ENCODE measurements around the gene RYR3. TPM values are rescaled to one million over a fixed set of nuclear protein-coding genes. Genes with fewer than 3 reads are reported as not detected.

Gene RYR3
- total RNA-seq, 1 experiment from 2014 or later, result 0.66 TPM

DNA sequence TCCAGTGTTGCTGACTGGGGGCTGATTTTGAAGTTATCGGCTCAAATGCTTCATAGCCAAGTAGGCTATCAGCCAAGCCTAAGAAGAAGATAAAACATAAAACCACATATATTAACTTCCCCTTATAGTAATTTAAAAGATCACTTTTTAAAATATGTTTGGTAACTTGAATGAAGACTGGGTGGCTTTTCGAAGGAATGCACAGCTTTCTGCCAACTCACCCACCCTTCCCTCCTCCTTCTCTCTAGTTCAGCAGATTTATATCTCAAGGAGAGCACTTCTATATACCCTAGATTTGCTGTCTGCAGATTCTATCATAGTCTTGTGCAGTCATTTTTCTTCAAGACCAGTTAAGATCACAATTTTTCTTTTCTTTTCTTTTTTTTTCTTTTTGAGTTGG lies 468.1 kb downstream of the RYR3 start:
- H3K36me3 ChIP-seq (ENCODE audit: control insufficient read depth, insufficient read depth, low read length), result no peaks in the 10 kb centered on the region
- intact Hi-C loops (cut with micrococcal nuclease; ENCODE audit: unreplicated experiment), result no loop called here
- ChIA-PET POLR2A (no interaction called here), CTCF (no interaction called here)
- H3K4me3 ChIP-seq (ENCODE audit: low read depth, low read length), result no peak overlapping the region
- no peak for DNase-seq
- BruUV-seq (replicated peaks), result no TSS peak
- TF ChIP-seq, protein P1, sequence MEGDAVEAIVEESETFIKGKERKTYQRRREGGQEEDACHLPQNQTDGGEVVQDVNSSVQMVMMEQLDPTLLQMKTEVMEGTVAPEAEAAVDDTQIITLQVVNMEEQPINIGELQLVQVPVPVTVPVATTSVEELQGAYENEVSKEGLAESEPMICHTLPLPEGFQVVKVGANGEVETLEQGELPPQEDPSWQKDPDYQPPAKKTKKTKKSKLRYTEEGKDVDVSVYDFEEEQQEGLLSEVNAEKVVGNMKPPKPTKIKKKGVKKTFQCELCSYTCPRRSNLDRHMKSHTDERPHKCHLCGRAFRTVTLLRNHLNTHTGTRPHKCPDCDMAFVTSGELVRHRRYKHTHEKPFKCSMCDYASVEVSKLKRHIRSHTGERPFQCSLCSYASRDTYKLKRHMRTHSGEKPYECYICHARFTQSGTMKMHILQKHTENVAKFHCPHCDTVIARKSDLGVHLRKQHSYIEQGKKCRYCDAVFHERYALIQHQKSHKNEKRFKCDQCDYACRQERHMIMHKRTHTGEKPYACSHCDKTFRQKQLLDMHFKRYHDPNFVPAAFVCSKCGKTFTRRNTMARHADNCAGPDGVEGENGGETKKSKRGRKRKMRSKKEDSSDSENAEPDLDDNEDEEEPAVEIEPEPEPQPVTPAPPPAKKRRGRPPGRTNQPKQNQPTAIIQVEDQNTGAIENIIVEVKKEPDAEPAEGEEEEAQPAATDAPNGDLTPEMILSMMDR (IDR thresholded peaks at IDR 0.05; ENCODE audit: insufficient read depth in 1 of 2, low read depth in 1 of 2, low read length in 1 of 2, severe bottlenecking in 1 of 2, unreplicated experiment in 1 of 2), result no peak
- Mint-ChIP-seq H3K4me1 (ENCODE audit: low read depth, unreplicated experiment) (peaks cover 6% of the 10 kb centered on the region), H3K27me3 (ENCODE audit: insufficient read depth, unreplicated experiment) (peaks cover 24% of the 10 kb centered on the region), H3K36me3 (ENCODE audit: insufficient read depth, unreplicated experiment) (no peaks in the 10 kb centered on the region), H3K4me3 (ENCODE audit: unreplicated experiment) (no peak overlapping the region), H3K27ac (ENCODE audit: unreplicated experiment) (no peak overlapping the region), H3K9me3 (ENCODE audit: unreplicated experiment) (no peaks in the 10 kb centered on the region)
- H3K27me3 ChIP-seq (replicated peaks; ENCODE audit: control insufficient read depth, insufficient read depth, low read length), result 0 out of 2 replicates have a peak, but pooled peaks cover under 1% of the 10 kb centered on the region
- no peaks in the 10 kb centered on the region for H3K9me3 ChIP-seq
- H3K4me1 ChIP-seq, result no peaks in the 10 kb centered on the region

DNA sequence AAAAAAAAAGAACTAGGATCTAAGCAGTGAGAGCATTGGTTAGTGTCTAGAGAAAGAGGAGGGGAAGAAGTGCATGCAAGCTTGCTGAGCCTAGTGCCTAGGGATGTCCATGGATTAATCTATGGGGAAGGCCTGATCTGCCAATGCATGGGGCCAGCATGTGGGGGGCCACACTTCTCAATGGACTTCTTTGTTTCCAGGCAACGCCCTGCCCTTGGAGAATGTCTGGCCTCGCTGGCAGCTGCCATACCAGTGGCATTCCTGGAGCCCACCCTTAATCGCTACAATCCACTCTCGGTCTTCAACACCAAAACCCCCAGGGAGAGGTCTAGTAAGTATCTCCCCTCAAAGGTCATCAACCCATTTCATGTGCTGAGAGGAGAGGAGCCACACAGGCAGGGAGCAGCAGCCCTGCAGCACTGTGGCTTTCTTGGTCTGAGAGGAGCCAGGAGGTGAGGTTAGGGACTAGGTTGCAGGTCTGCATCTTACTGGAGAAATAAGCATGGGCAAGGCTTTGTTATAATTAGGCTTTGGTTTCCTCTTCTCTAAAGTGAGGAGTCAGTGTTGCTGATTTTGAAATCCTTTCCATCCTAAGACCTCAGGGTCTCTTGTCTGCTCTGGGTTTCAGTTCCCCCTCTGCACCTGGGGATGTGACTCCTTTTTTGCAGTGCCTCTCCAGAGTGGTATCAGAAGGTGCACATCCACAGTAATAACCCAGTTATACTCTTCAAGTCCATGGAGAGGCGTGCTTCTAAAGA lies 469.4 kb downstream of the RYR3 start:
- peaks cover 13% of the 10 kb centered on the region for H3K4me1 Mint-ChIP-seq (ENCODE audit: low read depth, unreplicated experiment)
- H3K27me3 Mint-ChIP-seq (ENCODE audit: insufficient read depth, unreplicated experiment), result peaks cover 15% of the 10 kb centered on the region
- Histone ChIP-seq H3K4me3 (ENCODE audit: low read depth, low read length) (no peak overlapping the region), H3K4me1 (no peaks in the 10 kb centered on the region), H3K9me3 (no peaks in the 10 kb centered on the region), H3K27me3 (replicated peaks; ENCODE audit: control insufficient read depth, insufficient read depth, low read length) (no peaks in the 10 kb centered on the region), H3K36me3 (ENCODE audit: control insufficient read depth, insufficient read depth, low read length) (no peaks in the 10 kb centered on the region)
- ChIA-PET CTCF (no interaction called here), POLR2A (no interaction called here)
- no peaks in the 10 kb centered on the region for H3K36me3 Mint-ChIP-seq (ENCODE audit: insufficient read depth, unreplicated experiment)
- no TSS peak for BruUV-seq (replicated peaks)
- no peak overlapping the region for H3K27ac Mint-ChIP-seq (ENCODE audit: unreplicated experiment)
- no peak overlapping the region for H3K4me3 Mint-ChIP-seq (ENCODE audit: unreplicated experiment)
- no peak for DNase-seq
- intact Hi-C loops (cut with micrococcal nuclease; ENCODE audit: unreplicated experiment), result no loop called here
- H3K9me3 Mint-ChIP-seq (ENCODE audit: unreplicated experiment), result no peaks in the 10 kb centered on the region
- TF ChIP-seq, protein P1 (IDR thresholded peaks at IDR 0.05; ENCODE audit: insufficient read depth in 1 of 2, low read depth in 1 of 2, low read length in 1 of 2, severe bottlenecking in 1 of 2, unreplicated experiment in 1 of 2), result no peak

DNA sequence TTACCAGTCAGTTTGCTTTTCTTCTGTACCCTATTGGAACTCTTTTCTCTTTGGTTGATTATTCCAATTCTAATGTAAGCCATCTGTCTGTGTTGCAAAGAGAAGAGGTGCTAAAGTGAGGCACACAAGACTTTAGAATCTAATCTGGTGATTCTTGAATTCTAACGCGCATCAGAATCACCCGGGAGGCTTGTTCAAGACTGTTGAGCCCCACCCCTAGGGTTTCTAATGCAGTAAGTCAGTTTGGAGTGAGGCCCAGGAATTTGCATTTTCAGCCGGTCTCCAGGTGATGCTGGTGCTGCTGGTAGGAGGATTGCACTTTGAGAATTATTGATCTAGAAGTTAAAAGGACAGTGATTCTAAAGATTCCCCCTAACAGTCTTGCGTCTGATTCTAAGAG lies 472.2 kb downstream of the RYR3 start:
- Histone ChIP-seq H3K4me3 (ENCODE audit: low read depth, low read length) (no peak overlapping the region), H3K4me1 (no peaks in the 10 kb centered on the region), H3K9me3 (no peaks in the 10 kb centered on the region), H3K36me3 (ENCODE audit: control insufficient read depth, insufficient read depth, low read length) (no peaks in the 10 kb centered on the region), H3K27me3 (replicated peaks; ENCODE audit: control insufficient read depth, insufficient read depth, low read length) (no peaks in the 10 kb centered on the region)
- no peak for DNase-seq
- Mint-ChIP-seq H3K4me1 (ENCODE audit: low read depth, unreplicated experiment) (peaks cover 17% of the 10 kb centered on the region), H3K27ac (ENCODE audit: unreplicated experiment) (no peak overlapping the region), H3K36me3 (ENCODE audit: insufficient read depth, unreplicated experiment) (no peaks in the 10 kb centered on the region), H3K9me3 (ENCODE audit: unreplicated experiment) (no peaks in the 10 kb centered on the region), H3K27me3 (ENCODE audit: insufficient read depth, unreplicated experiment) (peaks cover 3% of the 10 kb centered on the region), H3K4me3 (ENCODE audit: unreplicated experiment) (no peak overlapping the region)
- ChIA-PET CTCF (no interaction called here), POLR2A (no interaction called here)
- intact Hi-C loops (cut with micrococcal nuclease; ENCODE audit: unreplicated experiment), result no loop called here
- TF ChIP-seq, protein P1 (IDR thresholded peaks at IDR 0.05; ENCODE audit: insufficient read depth in 1 of 2, low read depth in 1 of 2, low read length in 1 of 2, severe bottlenecking in 1 of 2, unreplicated experiment in 1 of 2), result no peak
- no TSS peak for BruUV-seq (replicated peaks)
